NCI-H2196 treated with DMSO at 0.1 percent for 48 hours (cell line): ENCODE measurements around the gene WAC.
"Not testable (repeated sequence)": the region's sequence is repeated elsewhere in the genome, so short reads cannot be mapped to it uniquely, and the experiment has no call there.

Experiments
- DNase-seq: peaks from one replicate; lab custom pipeline; 2025; ENCODE audit not compliant: unreplicated experiment; lab: John Stamatoyannopoulos, UW

Gene WAC

GRCh38 chr10:28604567-28605536 is 71.9 kb downstream of the WAC start:
- no peak for DNase-seq

GRCh38 chr10:28606568-28606967 is 73.7 kb downstream of the WAC start:
- DNase-seq: no peak

DNA sequence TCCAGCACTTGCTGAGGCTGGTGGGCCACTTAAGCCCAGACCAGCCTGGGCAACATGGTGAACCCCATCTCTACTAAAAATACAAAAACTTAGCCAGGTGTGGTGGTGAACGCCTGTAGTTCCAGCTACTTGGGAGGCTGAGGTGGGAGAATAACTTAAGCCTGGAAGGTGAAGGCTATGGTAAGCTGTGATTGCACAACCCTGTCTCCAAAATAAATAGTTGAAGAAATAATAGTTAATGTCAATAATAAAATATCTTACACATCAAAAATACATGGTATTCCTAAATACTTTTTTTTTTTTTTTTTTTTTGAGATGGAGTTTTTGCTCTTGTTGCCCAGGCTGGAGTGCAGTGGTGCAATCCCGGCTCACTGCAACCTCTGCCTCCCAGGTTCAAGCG is 76.7 kb downstream of the WAC start:
- DNase-seq: not testable (repeated sequence)

GRCh38 chr10:28612877-28613276 is 80.0 kb downstream of the WAC start:
- DNase-seq: no peak

DNA sequence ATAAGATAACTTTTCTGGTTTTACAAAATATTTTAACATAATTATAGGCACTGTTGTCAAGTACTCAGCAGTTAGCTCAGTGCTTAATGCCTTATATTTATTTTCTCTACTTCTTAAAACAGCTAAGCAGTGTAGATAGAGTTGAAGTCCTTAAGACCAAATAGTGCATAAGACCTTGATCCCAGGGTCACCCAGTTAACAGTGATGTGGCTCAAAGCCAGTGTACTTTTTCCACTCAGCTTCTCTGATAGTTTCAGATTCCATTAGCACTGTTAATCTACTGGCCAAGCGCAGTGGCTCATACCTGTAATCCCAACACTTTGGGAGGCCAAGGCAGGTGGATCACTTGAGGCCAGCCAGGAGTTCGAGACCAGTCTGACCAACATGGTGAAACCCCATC is 83.6 kb downstream of the WAC start:
- DNase-seq: no peak

GRCh38 chr10:28619455-28619854 is 86.5 kb downstream of the WAC start:
- DNase-seq: no peak

DNA sequence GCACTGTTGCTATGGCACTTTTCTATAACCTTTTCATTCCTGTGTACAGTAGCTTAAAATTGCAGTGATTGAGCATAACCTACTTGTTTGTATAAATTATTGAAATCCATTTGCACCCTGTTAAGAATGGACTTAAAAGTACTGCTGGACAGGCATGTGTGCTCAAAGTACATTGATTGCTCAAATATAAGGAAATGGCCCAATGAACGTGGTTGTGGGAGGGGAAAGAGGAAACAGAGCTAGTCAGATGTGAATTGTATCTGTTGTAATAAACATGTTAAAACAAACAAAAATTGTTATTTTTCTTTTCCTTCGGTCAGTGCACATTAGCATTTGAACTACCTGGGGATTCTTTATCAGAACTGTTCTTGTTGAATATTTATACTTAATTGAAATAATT is 87.3 kb downstream of the WAC start:
- DNase-seq: no peak

GRCh38 chr10:28623483-28623882 is 90.6 kb downstream of the WAC start:
- no peak for DNase-seq

GRCh38 chr10:28624351-28624750 is 91.4 kb downstream of the WAC start:
- DNase-seq: no peak

- DNase-seq: no peak
Measured at GRCh38 chr10:28627102-28627501, 94.2 kb downstream of the WAC start.

DNA sequence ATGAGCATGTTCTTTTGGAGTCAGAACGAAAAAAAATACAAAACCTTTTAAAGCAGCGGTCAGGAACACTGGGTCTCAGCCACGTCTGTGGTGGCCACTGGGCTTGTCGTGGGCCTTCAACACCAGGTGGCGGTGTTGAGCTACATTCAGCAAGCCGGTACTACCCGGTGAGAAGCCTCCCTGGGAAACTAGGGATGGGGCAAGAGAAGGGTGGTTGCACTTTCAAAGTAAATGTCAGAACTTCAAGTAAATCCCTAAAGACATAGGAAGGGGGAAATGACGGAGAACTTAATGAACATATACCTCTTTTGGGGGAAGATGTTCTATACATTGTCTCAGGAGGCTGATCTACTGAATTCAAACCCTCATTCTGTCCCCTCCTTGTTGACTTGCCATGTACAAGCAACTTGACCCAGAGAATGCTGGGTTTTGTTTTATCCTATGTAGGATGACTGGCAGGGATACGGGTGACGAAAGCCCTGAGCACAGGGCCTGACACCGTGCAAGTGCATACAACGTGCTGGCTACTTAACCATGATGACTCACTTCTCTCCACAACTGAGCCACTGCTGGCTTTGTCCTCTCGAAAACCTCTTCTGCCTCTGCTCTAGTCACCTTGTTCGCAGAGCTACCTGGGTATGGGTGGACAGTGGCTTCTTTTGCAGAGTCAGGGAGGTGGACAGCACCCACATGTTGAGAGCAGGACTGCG is 95.4 kb downstream of the WAC start:
- peak; percentile 7 for DNase-seq

GRCh38 chr10:28631896-28632583 is 99.1 kb downstream of the WAC start:
- no peak for DNase-seq

- DNase-seq: no peak
Measured at GRCh38 chr10:28632584-28632945, 99.6 kb downstream of the WAC start.

GRCh38 chr10:28633750-28634149 is 100.8 kb downstream of the WAC start:
- DNase-seq: no peak

DNA sequence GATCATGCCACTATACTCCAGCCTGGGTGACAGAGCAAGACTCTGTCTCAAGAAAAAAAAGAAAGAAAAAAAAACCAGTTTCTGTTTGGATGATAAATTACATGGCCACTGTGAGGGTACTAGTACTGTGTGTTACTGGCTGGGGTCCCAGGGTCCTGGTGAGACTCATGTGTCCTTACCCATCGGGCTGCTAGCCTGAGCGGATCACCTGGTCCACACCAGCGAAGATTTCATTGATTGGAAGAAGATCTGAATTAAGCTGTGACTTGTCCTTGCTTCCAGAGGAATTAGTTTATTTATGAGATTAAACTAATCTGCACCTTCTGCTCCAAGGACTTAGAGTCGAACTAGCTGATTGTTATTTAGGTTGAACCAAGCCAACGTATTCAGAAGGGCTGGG is 104.4 kb downstream of the WAC start:
- DNase-seq: no peak

- no peak for DNase-seq
Measured at GRCh38 chr10:28638392-28638791, 105.5 kb downstream of the WAC start.

GRCh38 chr10:28640551-28640950 is 107.6 kb downstream of the WAC start:
- DNase-seq: no peak

GRCh38 chr10:28644647-28645046 is 111.7 kb downstream of the WAC start:
- DNase-seq: no peak

DNA sequence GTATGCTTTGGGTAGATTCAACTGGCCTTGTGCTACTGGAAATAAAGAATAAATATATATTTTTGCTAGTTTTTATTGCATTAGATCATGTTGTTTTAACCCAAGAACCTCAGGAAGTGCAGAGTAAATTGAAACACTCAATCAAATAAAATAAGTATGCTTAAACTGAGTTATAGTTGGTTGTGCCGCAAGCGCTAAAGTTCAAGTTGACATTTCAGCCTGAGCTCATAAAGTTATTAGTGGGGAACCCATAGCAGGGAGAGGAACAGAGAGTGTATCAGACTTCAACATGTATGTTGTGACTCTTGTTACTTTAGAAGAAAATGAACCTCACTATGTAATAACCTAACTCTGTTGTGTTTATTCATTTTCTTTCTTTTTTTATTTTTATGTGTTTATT is 119.2 kb downstream of the WAC start:
- no peak for DNase-seq

DNA sequence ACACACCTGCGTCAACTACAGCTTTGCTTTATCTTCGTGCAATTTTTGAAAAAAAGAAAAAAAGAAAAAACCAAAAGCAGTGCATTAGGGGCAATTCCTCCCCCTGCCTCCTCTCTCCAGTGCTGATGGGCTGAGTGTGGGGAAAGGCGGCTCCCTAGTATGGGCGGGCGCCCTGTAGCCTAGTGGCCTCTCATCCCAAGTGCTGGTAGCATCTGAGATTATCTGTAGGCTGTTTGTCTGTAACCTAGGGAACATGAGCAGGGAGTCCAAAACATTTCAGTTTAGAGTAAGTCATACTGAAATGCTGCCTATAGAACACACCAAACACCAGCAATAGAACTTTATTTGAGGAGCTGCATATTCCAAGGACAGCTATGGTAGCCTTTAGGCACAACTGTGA is 119.8 kb downstream of the WAC start:
- no peak for DNase-seq

GRCh38 chr10:28658824-28659223 is 125.9 kb downstream of the WAC start:
- not testable (repeated sequence) for DNase-seq

- DNase-seq: no peak
Measured at GRCh38 chr10:28661035-28661434, 128.1 kb downstream of the WAC start.
